H4 (cell line): ENCODE results near the gene ABHD17A. TPM values are rescaled to one million over a fixed set of nuclear protein-coding genes. Genes with fewer than 3 reads are reported as not detected.
"Not testable (repeated sequence)": the region's sequence is repeated elsewhere in the genome, so short reads cannot be mapped to it uniquely, and the experiment has no call there.

Experiments used
- DNase-seq: peaks from one replicate; pipeline ENCODE4 v3.0.0-alpha.2; 2015; ENCODE audit warnings: low spot score
- total RNA-seq: library from RNA; depleted of rRNA; stranded (reverse); fragments of >200 nt; shearing (Covaris generic); gene quantifications from 2 replicates; pipeline ENCODE4 v1.2.3, GENCODE V29; 2014

Gene ABHD17A
- total RNA-seq, 1 experiment from 2014 or later: 20.2 TPM

GRCh38 chr19:1910177-1910576 is 24.9 kb upstream of the ABHD17A start:
- no peak for DNase-seq

- DNase-seq: no peak
Measured at GRCh38 chr19:1909761-1910080, 24.4 kb upstream of the ABHD17A start.

GRCh38 chr19:1908364-1908678 is 23.0 kb upstream of the ABHD17A start:
- DNase-seq: no peak

- no peak for DNase-seq
Measured at GRCh38 chr19:1907563-1908363, 22.5 kb upstream of the ABHD17A start.

- no peak for DNase-seq
Measured at GRCh38 chr19:1906985-1907562, 21.8 kb upstream of the ABHD17A start.

- no peak for DNase-seq
Measured at GRCh38 chr19:1905863-1906375, 20.6 kb upstream of the ABHD17A start.

- DNase-seq: peak; percentile 98
Measured at GRCh38 chr19:1905110-1905862, 20.0 kb upstream of the ABHD17A start, which contains the start of the genes ADAT3 and SCAMP4. ADAT3 (plus strand) TSS chr19:1905399; CDS start chr19:1912048, 6,649 bp downstream. SCAMP4 (plus strand) TSS chr19:1905399; CDS start chr19:1915020, 9,621 bp downstream.

- DNase-seq: no peak
Measured at GRCh38 chr19:1904860-1905109, 19.5 kb upstream of the ABHD17A start.

- DNase-seq: no peak
Measured at GRCh38 chr19:1902923-1903322, 17.6 kb upstream of the ABHD17A start.

- no peak for DNase-seq
Measured at GRCh38 chr19:1901940-1902404, 16.7 kb upstream of the ABHD17A start.

GRCh38 chr19:1896508-1896907 is 11.2 kb upstream of the ABHD17A start:
- DNase-seq: no peak

GRCh38 chr19:1893791-1894190 is 8.5 kb upstream of the ABHD17A start:
- no peak for DNase-seq

GRCh38 chr19:1889907-1890306 is 4.6 kb upstream of the ABHD17A start:
- no peak for DNase-seq

GRCh38 chr19:1888385-1888784 is 3.1 kb upstream of the ABHD17A start:
- no peak for DNase-seq

- DNase-seq: not testable (repeated sequence)
Measured at GRCh38 chr19:1886360-1886759, 1.1 kb upstream of the ABHD17A start.

- DNase-seq: no peak
Measured at GRCh38 chr19:1884719-1885334, 469 bp downstream of the ABHD17A start.

- DNase-seq: no peak
Measured at GRCh38 chr19:1884291-1884718, 991 bp downstream of the ABHD17A start.

- no peak for DNase-seq
Measured at GRCh38 chr19:1883784-1884183, 1.5 kb downstream of the ABHD17A start.

GRCh38 chr19:1882786-1883692 is 2.3 kb downstream of the ABHD17A start:
- DNase-seq: no peak

GRCh38 chr19:1882089-1882785 is 3.1 kb downstream of the ABHD17A start:
- no peak for DNase-seq
